Stimulated activated naive CD8-positive, alpha-beta T cell treated with anti-CD3 and anti-CD28 coated beads, Interleukin-15, Interleukin-2, amounts not matched to agents 100 ng/mL and 50 ng/mL, for 24 hours (primary cell): Measurements from ENCODE around the gene DET1.
A peak's percentile ranks its signal among the peaks of the same experiment; 100 is the strongest.
"Not testable (repeated sequence)": the region's sequence is repeated elsewhere in the genome, so short reads cannot be mapped to it uniquely, and the experiment has no call there.

Experiments used
- H3K27ac Mint-ChIP-seq: one replicate; pipeline ENCODE4 v1.8.0; 2021; ENCODE audit warnings: mild to moderate bottlenecking, mixed read lengths
- H3K27me3 Mint-ChIP-seq: one replicate; pipeline ENCODE4 v1.8.0; 2021; ENCODE audit warnings: mixed read lengths
- H3K36me3 Mint-ChIP-seq: one replicate; pipeline ENCODE4 v1.8.0; 2021; ENCODE audit warnings: low read depth, mixed read lengths
- H3K4me1 Mint-ChIP-seq: one replicate; pipeline ENCODE4 v1.8.0; 2021; ENCODE audit warnings: low read depth, mixed read lengths
- H3K4me3 Mint-ChIP-seq: one replicate; pipeline ENCODE4 v1.8.0; 2021; ENCODE audit warnings: mild to moderate bottlenecking, mixed read lengths
- H3K9me3 Mint-ChIP-seq: one replicate; pipeline ENCODE4 v1.8.0; 2021; ENCODE audit warnings: mixed read lengths

Gene DET1

DNA sequence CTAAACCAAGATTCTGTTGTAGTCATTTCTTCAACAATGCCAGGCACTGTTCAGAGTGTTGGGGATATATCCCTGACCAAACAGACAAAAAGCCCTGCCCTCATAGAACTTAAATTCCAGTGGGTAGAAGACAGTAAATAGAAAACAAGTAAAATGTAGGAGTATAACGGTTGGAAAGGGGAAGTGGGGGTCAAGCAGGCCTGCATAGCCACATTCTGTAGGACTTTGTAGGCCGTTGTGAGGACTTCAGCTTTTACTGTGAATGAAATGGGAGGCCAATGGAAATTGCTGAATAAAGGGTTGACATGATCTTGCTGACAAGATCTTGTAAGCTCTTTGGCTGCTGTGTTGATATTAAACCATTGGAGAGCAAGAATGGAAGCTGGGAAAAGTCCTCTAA lies 77.2 kb downstream of the DET1 start:
- Mint-ChIP-seq H3K4me1 (peaks cover 31% of the 10 kb centered on the region), H3K36me3 (peaks cover 35% of the 10 kb centered on the region), H3K9me3 (no peaks in the 10 kb centered on the region), H3K27me3 (no peaks in the 10 kb centered on the region), H3K27ac (no peak overlapping the region), H3K4me3 (no peak overlapping the region)

DNA sequence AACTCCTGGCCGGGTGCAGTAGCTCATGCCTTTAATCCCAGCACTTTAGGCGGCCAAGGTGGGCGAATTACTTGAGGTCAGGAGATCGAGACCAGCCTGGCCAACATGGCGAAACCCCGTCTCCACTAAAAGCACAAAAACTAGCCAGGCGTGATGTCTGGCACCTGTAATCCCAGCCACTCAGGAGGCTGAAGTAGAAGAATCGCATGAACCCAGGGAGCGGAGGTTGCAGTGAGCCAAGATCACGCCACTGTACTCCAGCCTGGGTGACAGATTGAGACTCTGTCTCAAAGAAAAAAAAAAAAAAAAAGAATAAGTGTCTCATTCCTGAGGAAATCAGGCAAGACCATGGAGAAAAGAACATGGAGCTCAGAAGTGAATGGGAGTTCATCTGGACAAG lies 77.8 kb downstream of the DET1 start:
- Mint-ChIP-seq H3K27ac (peak overlapping the region; percentile 100), H3K36me3 (peaks cover 39% of the 10 kb centered on the region), H3K4me1 (peaks cover 33% of the 10 kb centered on the region)
- H3K27me3 Mint-ChIP-seq, H3K9me3 Mint-ChIP-seq, H3K4me3 Mint-ChIP-seq: not testable (repeated sequence)

GRCh38 chr15:88467935-88468528 lies 78.4 kb downstream of the DET1 start:
- Mint-ChIP-seq H3K9me3 (no peaks in the 10 kb centered on the region), H3K4me3 (no peak overlapping the region), H3K36me3 (peaks cover 41% of the 10 kb centered on the region)

GRCh38 chr15:88467073-88467934 lies 79.2 kb downstream of the DET1 start, which contains the start of the genes MRPL46 and MRPS11:
MRPL46 (minus strand) TSS chr15:88467388; CDS start chr15:88467377, 11 bp downstream.
MRPS11 (plus strand) TSS chr15:88467708; CDS start chr15:88467718, 10 bp downstream.
- no peaks in the 10 kb centered on the region for H3K27me3 Mint-ChIP-seq
- no peaks in the 10 kb centered on the region for H3K9me3 Mint-ChIP-seq
- peaks cover 32% of the 10 kb centered on the region for H3K4me1 Mint-ChIP-seq
- H3K27ac Mint-ChIP-seq: peak within 1 kb of the TSS; percentile 100
- H3K4me3 Mint-ChIP-seq: no peak within 1 kb of the TSS
- peaks cover 38% of the 10 kb centered on the region for H3K36me3 Mint-ChIP-seq

More at GRCh38 chr15:88467935-88468528, 78.4 kb downstream of the DET1 start:
- Mint-ChIP-seq H3K4me1 (peaks cover 33% of the 10 kb centered on the region), H3K27ac (peak overlapping the region; percentile 100), H3K27me3 (no peaks in the 10 kb centered on the region)

- no peaks in the 10 kb centered on the region for H3K9me3 Mint-ChIP-seq
- no peak overlapping the region for H3K4me3 Mint-ChIP-seq
- H3K4me1 Mint-ChIP-seq: peaks cover 25% of the 10 kb centered on the region
- peaks cover 43% of the 10 kb centered on the region for H3K36me3 Mint-ChIP-seq
- H3K27me3 Mint-ChIP-seq: no peaks in the 10 kb centered on the region
- H3K27ac Mint-ChIP-seq: peak overlapping the region; percentile 100
These were observed 80.8 kb downstream of the DET1 start for GRCh38 chr15:88465633-88466224.

DNA sequence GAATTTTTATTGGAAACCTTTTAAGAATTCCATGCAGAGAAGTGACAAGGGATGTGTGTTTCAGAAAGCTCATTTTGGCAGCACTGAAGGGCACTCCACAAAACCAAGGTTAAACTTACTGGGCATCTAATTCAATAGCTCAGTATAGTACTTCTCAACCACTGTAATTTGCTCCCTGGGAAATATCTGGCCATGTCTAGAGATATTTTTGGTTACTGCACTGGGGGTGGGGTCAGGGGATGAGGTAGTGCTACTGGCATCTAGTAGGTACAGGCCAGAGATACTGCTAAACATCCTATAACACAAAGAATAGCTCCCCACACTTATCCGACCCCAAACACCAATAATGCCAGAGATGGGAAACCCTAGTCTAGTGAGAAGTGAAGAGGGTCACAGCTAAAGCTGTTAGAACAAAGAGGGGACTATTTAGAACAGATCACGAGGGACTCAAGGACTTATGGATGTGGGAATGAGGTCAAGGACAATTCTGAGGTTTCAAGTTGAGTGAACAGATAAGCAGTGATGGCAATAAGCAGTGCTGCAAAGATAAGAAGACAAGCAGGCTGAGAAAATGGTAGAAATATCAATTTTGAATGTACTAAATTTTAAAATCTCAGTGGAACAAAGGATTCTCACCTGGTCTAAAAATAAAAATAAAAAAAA lies 82.5 kb downstream of the DET1 start:
- Mint-ChIP-seq H3K27ac (peak overlapping the region; percentile 71), H3K36me3 (peaks cover 59% of the 10 kb centered on the region), H3K9me3 (no peaks in the 10 kb centered on the region), H3K4me1 (peaks cover 25% of the 10 kb centered on the region), H3K4me3 (no peak overlapping the region), H3K27me3 (no peaks in the 10 kb centered on the region)
